IPS-NIHi7 (cell line): Measurements from ENCODE around the gene SGF29.
"Not testable (repeated sequence)": the region's sequence is repeated elsewhere in the genome, so short reads cannot be mapped to it uniquely, and the experiment has no call there.

Experiments
- DNase-seq: peaks from one replicate; pipeline ENCODE4 v3.0.0; 2012; ENCODE audit warnings: mixed read lengths; ENCODE audit errors: extremely low spot score

The SGF29 gene

DNA sequence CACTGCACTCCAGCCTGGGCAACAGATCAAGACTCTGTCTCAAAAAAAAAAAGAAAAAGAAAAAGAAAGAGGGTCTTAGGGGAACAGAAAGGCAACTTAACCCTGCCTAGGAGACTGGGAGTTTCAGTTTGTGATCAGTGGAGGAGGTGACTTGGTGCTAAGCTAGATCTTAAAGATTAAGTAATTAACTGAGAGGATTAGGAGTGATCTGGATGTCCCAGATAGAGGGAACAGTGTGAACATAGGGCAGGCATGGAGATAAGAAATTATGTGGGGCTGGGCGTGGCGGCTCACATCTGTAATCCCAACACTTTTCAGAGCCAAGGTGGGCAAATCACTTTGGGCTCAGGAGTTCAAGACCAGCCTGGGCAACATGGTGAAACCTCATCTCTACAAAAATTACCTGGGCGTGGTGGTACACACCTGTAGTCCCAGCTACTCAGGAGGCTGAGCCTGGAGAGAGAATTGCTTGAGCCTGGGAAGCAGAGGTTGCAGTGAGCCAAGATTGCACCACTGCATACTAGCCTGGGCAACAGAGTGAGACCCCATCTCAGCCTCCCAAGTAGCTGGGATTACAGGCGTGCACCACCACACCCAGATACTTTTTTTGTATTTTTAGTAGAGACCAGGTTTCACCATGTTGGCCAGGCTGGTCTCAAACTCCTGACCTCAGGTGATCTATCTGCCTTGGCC is 12.7 kb downstream of the SGF29 start:
- not testable (repeated sequence) for DNase-seq

DNA sequence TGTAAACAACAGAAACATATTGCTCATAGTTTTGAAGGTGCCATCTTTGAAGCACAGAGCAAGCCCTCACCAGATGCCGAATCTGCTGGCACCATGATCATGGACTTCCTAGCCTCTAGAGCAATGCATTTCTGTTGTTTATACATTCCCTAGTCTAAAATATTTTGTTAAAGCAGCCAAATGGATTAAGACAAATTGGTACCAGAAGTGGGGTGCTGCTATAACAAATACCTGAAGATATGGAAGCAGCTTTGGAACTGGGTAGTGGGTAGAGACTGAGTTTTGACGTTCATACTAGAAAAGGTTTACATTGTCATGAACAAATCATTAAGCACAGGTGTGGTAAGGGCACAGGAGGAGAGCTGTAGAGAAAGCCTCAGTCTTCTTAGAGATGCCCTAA is 13.6 kb downstream of the SGF29 start:
- DNase-seq: no peak

DNA sequence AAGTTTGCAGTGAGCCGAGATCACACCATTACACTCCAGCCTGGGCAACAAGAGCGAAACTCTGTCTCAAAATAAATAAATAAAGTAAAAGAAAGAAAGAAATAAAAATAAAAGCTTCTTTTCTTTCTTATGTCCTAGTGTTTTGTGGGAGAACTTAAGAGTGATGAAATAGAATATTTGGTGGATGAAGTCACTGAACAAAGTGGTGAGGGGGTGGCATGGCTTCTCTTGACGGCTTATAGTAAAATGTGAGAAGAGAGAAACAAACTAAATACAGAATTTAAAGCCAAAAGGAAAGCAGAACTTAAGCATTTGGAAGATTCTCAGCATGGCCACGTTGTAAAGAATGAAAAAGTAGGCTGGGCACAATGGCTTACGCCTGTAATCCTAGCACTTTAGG is 15.3 kb downstream of the SGF29 start:
- DNase-seq: no peak

DNA sequence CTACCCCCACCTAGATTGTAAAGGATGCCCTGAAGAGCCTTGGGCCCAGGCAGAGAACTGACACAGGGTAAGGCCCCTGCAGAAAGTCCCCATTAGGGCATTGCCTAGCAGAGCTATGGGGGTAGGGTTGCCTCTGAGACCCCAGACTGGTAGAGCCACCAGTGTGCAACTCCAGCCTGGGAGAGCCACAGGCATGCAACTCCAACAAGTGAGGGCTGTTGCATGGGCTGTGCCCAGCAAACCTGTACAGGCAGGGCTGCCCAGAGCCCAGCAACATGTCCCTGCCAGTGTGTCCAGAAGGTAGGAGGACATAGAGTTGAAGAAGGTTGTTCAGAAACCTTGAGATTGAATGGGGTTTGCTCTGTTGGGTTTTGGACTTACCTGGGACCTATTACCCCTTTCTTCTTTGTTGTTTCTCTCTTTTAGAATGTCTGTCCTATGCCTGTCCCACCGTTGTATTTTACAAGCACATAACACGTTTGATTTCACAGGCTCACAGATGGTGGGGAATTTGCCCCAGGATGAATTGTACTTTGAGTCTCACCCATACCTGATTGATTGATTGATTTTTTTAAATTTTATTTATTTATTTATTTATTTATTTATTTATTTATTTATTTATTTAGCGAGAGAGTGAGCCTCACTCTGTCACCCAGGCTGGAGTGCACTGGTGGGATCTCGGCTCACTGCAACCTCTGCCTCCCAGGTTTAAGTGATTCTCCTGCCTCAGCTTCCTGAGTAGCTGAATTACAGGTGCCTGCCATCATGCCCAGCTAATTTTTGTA is 16.4 kb downstream of the SGF29 start:
- no peak for DNase-seq

DNA sequence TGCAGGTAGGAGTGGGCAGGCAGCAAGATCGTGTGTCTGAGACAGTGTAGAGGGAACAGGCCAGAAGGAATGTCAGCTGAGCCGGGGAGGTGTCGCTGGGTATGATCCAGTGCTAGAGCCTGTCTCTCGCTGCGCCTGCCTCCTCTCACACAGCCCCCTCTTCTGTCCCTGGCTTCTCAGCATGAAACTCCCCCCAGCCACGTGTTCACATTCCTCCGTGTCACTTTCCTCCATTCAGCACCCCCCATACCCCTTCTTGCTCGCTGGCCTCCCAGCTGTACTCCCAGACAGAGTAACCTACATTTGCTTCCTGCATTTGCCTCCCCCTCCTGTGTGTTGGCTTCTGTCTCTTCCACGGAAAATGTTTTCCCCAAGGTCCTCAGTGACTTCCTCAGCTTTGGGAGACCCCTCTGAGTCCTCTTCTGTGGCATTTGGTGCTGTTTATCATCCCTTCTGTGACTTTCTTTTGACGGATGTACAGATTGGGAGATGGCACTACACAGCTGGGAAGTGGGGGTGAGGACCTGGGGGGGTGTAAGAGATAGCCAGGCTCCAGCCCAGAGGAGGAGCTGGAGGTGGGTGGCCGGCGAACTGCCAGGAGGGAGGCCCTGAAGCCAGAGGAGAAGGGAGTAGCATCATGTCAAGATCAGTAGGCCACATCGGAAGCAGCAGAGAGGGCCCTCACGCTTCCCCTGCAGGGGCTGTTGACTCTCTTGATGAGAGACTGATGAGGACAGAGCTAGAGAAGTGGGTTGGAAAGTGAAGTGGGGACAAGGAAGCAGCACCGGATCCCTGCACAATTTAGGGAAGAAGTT is 19.2 kb downstream of the SGF29 start:
- DNase-seq: peak; percentile 54

DNA sequence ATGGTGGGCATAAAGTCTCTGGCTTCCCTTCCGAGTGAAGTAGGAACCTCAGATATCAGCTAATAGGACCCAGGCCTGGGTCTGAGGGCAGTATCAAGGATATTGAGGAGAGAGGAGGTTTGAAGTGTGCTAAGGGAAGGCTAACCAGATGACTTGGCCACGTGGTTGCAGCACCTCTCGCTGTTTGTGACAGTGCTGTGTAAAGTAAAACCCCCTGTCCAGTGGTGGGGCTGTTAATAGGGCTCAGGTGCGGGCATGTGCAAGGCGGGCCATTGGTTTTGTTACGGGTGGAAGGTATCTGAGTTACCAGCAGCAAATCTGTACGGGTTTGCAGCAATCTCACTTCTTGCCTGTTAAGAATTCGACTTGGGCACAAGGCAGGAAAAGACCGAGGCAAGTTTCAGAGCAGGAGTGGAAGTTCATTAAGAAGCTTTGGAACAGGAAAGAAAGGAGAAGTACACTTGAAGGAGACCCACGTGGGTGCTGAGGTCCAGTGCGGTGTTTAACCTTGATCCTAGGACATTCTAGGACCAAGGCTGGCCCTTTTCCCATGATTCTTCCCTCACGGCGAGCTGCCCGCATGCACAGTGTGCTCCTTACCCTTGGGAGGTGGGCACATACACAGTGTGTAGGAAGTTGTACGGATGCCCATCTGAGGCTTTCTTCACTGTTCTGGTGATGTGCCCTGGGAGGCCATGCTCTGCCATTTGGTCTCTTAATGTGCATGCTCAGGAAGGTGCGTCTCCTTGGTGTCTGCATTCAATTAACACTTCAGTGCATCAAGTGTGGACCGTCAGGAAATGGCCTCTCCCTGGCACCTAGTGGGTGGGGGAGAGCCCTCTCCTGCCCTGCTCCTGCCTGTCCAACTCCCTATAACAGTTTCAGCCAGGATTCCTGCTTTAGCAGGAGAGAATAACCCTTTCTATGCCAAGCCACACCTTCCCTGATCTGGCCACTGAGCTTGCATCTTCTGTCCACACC is 20.3 kb downstream of the SGF29 start:
- no peak for DNase-seq

DNA sequence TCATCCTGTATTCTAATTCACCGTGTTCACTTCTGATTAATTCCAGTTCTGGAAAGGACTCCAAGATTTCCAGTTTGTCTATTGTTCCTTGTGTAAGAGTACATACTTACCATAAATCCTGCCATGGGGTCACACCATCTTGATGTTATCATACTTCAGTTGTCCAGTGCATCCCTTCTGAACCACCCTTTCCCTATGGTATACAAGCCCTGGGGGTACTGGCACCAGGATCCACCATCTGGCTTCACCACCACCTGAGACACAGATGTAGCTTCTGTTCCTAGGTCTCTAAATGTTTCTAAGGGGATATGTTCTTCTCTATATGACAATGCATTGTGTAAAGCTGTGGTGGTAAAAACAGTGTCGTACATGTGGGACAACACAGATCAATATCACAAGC is 21.2 kb downstream of the SGF29 start:
- DNase-seq: no peak

DNA sequence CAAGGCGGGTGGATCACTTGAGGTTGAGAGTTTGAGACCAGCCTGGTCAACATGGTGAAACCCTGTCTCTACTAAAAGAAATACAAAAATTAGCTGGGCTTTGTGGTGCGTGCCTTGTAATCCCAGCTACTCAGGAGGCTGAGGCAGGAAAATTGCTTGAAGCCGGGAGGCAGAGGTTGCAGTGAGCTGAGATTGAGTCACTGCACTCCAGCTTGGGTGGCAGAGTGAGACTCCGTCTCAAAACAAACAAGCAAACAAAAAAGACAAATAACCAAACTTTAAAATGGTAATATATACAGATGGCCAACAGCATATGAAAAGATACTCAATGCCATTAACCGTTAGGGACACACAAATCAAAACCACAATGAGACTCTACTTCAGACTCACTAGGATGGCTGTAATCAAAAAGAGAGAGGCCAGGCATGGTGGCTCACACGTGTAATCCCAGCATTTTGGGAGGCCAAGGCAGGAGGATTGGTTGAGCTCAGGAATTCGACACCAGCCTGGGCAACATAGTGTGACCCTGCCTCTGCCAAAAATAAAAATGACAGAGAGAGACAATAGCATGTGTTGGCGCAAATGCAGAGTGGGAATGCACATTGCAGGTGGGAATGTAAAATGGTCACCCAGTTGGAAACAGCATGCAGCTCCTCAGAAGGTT is 21.9 kb downstream of the SGF29 start:
- no peak for DNase-seq

DNA sequence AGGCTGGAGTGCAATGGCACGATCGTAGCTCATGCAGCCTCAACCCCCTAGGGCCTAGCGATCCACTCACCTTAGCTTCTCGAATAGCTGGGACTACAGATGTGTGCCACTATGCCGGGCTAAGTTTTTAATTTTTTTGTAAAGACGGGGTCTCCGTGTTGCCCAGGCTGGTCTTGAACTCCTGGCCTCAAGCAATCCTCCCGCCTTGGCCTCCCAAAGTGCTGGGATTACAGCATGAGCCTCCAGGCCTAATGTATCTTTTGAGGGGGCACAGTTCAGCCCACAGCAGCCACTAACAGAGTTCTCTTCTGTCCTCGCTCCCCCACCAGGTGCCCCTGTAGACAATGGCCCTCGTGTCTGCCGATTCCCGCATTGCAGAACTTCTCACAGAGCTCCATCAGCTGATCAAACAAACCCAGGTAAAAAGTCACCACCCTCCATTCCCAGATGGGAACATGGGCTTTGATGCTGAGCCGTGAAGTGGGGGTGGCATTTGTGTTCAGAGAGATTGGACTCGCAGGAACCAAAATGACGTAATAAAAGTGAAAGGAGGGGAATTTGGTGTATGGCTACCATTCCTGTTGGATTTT is 27.1 kb downstream of the SGF29 start:
- DNase-seq: no peak

DNA sequence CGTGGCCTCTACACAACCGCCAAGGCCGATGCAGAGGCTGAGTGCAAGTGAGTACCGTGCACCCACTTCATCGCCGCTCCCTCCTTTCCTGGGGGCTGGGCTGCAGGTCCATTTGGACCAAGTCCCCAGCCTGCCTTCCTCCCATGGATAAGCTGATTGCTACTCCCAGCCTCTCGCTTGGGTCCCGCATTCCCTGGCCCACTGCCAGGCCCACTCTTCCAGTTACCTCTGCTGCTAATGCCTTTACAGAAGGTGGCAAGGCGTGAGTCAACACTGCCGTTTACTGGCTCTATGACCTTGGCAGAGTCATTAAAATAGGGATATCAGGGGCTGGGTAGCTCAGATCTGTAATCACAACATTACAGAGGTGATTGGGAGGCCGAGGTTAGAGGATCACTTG is 32.0 kb downstream of the SGF29 start:
- no peak for DNase-seq

DNA sequence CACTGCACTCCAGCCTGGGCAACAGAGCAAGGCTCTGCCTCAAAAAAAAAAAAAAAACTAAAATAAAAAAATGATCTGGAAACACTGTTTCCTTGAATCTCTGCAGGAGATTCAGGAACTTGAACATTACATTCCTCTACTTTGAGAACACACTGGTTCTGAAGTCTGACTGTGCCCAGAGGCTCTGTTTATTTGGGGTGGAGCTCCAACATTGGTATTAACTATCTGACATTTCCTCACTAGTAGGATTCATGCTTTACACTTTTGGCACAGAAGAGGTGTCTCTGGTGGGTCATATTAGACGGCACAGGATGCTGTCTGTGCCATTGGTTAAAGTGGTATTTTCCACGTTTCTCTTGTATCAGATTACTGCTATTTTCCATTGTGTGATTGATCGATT is 32.7 kb downstream of the SGF29 start:
- no peak for DNase-seq

DNA sequence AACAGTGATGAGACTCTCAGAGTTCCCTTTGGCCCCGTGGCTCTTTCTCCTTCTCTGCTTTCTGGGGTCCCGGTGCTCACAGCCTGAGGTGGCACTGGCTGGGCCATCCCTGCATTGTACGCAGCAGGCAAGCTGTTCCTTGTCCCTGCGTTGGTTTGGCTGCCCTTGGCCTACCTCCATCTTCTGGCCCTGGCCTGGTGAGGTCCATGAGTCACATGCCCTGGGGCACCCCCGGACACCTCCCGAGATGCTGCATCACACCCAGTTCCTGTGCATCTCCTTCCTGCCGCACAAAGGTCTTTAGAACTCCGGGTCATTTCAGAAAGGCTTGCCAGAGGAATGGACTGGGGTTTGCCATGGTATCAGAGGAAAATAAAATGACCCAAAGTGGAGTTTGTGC is 33.7 kb downstream of the SGF29 start:
- no peak for DNase-seq

DNA sequence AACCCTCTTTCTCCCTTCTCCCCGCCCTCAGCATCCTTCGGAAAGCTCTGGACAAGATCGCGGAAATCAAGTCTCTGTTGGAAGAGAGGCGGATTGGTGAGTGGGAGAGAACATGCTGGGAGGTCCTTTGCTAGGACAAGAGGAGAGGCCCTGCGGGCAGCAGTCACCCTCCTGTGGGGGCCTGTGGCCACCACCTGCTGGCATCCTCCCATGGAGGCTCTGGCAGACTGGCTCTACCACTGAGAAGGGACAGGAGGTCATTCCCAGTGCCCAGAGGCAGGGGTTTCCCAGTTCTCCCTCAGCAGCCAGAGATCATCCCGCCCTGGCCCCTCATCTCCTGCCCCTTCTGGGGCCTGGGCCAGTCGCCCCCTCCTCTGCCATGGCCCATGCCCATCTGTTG is 35.3 kb downstream of the SGF29 start:
- DNase-seq: no peak

DNA sequence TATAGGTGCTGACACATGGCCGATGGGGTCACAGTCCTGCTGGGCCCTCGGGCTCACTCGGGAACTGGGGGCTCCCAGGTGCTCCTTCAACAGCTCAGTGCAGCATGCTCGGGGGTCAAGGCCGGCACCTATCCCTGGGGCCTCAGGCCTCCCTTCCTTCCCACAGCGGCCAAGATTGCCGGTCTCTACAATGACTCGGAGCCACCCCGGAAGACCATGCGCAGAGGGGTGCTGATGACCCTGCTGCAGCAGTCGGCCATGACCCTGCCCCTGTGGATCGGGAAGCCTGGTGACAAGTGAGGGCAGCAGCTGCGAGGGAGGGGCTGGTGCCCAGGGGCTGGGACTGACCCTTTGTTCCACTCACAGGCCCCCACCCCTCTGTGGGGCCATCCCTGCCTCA is 36.2 kb downstream of the SGF29 start:
- DNase-seq: no peak

DNA sequence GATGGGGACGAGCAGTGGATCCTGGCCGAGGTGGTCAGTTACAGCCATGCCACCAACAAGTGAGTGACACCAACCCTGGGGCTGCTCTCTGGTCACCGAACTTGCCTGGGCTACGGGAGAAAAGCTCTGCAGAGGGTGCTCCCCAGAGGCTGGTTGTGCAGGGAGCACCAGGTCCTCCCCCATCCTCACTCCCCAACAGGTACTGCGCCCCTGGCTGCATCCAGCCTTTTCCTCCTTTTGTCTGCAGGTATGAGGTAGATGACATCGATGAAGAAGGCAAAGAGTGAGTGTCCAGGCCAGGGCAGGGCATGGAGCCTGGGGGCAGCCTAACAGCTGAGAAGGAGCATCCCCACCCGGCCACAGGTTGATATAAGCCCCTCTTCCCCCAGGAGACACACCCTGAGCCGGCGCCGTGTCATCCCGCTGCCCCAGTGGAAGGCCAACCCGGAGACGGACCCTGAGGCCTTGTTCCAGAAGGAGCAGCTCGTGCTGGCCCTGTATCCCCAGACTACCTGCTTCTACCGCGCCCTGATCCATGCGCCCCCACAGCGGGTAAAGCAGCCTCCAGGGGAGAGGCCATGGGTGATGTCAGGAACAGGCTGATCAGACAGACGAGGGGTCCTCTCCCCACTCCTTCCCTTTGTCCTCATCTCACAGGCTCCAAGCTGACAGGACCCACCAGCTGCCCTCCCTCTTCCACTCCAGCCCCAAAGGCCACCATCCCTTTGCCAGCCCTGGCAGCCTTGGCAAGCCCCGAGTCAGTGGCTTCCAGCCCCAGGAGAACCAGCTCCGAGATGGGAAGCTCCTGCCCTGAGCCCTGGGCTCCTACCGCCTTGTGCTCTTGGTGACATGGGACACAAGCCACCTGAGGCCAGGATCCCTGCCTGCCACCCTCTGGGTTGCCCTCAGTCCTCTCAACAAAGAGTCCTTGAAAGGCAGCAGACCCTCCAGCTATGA is 36.9 kb downstream of the SGF29 start:
- DNase-seq: no peak

DNA sequence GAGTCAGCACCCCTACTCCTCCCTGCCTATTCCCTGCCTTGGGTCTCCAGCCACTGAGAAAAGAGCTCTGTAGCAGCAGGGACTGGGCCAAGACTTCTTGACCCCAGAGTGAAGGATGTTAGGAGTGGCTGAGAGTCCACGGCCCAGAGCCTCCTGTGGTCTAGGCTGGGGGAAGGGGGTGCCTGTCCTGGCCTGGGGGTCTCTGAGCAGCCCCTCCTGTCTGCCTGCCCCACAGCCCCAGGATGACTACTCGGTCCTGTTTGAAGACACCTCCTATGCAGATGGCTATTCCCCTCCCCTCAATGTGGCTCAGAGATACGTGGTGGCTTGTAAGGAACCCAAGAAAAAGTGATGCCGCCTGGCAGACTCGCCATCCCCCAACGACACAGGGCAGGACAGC is 37.6 kb downstream of the SGF29 start:
- DNase-seq: no peak

DNA sequence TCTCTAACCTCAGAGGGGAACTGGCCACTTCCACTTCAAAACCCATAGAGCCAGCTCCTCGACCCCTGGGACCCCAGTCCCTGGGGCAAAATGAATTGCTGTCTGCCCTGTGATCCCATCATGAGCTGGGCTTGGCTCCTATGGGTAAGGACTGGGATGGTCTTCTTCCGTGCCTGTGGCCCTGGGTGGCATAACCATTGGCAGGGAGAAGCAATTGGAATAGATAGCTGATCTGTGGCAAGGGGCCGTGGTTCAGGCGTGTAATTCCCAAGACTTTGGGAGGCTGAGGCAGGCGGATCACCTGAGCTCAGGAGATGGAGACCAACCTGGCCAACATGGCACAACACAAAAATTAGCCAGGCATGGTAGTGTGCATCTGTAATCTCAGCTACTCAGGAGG is 38.8 kb downstream of the SGF29 start:
- no peak for DNase-seq

DNA sequence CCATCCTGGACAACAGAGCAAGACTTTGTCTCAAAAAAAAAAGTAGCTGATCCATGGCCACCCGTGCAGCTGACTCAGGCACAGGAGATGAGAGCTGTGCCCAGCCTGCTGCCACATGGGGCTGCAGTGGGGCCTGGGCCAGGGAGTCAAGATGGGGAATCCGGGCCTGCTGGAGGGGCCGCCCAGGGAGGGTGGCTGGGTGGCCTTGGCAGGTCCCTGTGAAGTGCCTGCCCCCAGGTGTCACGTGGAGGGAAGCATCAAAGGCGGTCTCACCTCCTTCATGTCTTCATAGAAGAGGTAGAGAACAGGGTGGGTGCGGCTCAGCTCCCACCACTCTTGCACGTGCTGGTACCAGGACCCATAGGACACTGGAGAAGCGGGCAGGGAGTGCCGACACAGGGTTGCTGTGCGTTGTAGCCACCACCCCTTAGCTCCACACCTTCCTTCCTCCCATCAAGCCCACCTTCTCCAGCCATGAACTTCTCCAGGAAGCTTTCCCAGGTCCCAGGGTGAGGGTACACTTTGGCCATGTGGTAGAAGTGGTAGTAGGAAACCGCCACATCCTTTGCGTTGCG is 39.3 kb downstream of the SGF29 start:
- no peak for DNase-seq

DNA sequence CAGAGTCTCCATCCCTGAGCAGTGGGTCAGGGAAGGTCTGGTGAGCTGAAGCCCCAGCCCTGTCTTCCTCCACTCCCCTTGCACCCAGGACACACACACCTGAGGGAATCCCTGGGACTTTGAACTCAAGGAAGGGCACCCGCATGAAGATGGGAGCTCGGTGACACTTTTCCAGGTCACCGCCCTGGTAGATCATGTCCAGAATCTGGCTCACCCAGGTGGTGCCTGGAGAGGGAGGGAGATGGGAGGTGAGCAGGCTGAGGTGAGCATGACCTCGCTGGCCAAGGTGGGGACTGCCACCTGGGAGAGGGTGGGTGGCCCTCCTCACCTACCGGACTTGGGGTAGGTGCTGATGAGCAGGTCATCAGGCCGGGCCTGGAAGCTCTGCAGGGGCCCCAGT is 41.7 kb downstream of the SGF29 start:
- DNase-seq: not testable (repeated sequence)
